Measurements from ENCODE around the gene PXYLP1.
A peak's percentile ranks its signal among the peaks of the same experiment; 100 is the strongest.
"Not testable (repeated sequence)": the region's sequence is repeated elsewhere in the genome, so short reads cannot be mapped to it uniquely, and the experiment has no call there.

Gene PXYLP1, protein sequence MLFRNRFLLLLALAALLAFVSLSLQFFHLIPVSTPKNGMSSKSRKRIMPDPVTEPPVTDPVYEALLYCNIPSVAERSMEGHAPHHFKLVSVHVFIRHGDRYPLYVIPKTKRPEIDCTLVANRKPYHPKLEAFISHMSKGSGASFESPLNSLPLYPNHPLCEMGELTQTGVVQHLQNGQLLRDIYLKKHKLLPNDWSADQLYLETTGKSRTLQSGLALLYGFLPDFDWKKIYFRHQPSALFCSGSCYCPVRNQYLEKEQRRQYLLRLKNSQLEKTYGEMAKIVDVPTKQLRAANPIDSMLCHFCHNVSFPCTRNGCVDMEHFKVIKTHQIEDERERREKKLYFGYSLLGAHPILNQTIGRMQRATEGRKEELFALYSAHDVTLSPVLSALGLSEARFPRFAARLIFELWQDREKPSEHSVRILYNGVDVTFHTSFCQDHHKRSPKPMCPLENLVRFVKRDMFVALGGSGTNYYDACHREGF

DNA sequence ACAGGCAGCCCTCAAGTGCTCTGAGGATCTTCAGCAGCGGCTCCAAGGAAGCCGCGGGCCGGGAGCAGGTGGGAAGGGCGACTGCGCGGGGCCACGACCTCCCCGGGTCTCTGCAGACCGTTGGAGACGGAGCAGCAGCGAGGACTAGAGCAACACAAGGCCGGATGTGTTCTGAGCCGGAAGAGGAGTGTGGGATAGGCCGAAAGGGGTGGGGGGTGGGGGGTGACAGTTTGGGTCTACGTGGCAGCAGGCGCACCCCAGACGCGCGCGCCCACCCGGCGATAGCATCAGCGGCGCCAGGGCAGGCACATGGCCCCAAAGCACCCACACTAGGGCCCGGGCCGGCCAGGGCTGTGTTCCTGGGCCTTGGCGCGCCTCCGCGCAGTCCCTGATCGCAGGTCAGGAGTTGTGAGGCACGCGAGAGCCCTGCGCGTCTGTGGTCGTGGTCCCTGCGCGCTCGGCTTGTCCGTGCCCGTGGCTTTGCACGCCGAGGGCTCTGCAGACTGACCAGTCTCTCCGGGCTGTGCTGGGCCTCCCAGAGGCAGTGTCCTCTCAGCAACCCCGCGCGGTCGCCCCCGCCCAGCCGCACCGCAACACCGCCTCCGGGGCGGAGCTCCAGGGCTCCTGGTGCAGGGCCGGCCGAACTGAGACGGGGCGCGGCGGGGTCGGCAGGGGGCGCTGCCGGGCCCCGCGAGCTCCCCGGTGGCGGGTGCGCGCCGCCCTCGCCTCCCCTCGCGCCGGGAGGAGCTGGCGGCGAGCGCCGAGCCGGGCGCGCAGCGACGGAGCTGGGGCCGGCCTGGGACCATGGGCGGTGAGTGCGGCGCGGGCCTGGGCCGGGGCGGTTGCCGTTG is at the start of gene PXYLP1:
Gene PXYLP1 (plus strand): TSS at position 725 of the 851 bp plus-strand sequence. CDS start 28,351 bp downstream, outside the sequence.
- Histone ChIP-seq H3K4me3 (peak within 1 kb of the TSS; percentile 57 to 84 (median 72)), H3K27ac (peak within 1 kb of the TSS; percentile 60 to 94 (median 82))

DNA sequence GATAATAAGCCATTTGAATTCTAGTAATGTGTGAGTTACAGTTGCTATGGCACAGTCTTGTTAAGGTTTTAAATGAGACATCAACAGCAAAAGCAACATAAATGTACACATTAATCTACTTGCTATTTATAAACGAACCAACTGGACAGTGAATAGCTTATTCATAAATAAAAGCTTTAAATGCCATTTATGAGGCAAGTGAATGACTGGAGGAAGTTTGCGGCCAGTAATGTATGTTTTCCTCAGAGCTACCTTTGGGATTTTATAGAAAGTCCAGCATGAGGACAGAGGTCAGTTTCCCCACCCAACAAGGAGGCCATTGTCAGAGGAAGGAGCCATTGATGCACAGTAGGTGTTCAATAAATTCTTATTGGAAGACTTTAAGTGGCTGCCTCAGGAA is 48.0 kb upstream of the PXYLP1 start:
- Histone ChIP-seq H3K4me3 (no peak overlapping the region), H3K27ac (no peak overlapping the region)

GRCh38 chr3:141184430-141184829 is 47.2 kb upstream of the PXYLP1 start:
- H3K4me3 ChIP-seq = no peak overlapping the region
- no peak overlapping the region for H3K27ac ChIP-seq

DNA sequence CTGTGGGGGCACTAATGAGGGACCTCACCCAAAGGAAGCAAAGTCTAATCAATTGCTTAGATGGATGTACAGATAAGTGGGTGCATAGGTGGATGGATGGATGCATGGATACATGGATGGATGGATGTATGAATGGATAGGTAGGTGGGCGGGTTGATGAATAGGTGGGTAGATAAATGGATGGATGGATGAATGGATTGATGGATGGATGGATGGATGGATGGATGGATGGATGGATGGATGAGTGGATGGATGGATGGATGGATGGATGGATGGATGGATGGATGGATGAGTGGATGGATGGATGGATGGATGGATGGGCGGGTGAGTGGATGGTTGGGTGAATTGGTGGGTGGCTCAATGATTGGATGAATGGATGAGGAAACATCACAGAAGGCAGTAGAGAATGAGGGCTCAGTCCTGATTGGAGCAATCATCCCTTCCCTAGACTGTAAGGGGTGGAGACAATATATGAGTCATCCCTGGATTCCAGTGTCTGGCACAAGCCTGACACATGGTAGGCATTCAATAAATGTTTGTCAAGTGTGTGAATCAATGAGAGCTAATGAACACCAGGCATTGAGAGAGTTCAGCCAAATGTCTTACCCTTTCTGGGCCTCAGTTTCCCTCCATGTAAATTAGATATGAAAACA is 40.4 kb upstream of the PXYLP1 start:
- H3K27ac ChIP-seq = no peak overlapping the region
- H3K4me3 ChIP-seq = no peak overlapping the region

- no peak overlapping the region for H3K27ac ChIP-seq
- H3K4me3 ChIP-seq = no peak overlapping the region
Observed at GRCh38 chr3:141192345-141192744, 39.3 kb upstream of the PXYLP1 start.

- Histone ChIP-seq H3K4me3 (no peak overlapping the region), H3K27ac (no peak overlapping the region)
Observed at GRCh38 chr3:141193066-141193830, 38.4 kb upstream of the PXYLP1 start.

- Histone ChIP-seq H3K27ac (no peak overlapping the region), H3K4me3 (no peak overlapping the region)
Observed at GRCh38 chr3:141201122-141201521, 30.5 kb upstream of the PXYLP1 start.

GRCh38 chr3:141202682-141203081 is 28.9 kb upstream of the PXYLP1 start:
- Histone ChIP-seq H3K27ac (no peak overlapping the region), H3K4me3 (no peak overlapping the region)

- H3K4me3 ChIP-seq = no peak overlapping the region
Observed at GRCh38 chr3:141203866-141204265, 27.8 kb upstream of the PXYLP1 start.

DNA sequence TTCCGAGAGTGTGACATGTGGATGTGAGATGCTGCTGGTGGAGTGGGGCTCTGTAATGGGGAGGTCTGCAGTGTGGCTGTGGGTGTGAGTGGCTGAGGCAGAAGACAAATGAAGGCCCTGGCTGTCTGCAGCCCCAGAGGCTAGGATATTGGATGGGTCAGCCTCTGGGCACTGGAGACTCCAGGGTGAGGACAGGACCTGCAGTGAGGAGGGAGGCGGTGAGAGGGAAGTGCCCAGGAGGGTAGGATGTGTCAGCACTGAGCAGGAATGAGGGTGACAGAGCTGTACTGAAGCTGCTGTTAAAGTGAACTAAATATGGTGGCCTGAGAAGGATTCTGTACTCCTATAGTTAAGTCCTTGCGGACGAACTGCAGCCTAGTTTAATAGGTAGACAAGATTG is 27.3 kb upstream of the PXYLP1 start:
- H3K4me3 ChIP-seq = no peak overlapping the region
- H3K27ac ChIP-seq = no peak overlapping the region

More at GRCh38 chr3:141203866-141204265, 27.8 kb upstream of the PXYLP1 start:
- H3K27ac ChIP-seq = no peak overlapping the region

DNA sequence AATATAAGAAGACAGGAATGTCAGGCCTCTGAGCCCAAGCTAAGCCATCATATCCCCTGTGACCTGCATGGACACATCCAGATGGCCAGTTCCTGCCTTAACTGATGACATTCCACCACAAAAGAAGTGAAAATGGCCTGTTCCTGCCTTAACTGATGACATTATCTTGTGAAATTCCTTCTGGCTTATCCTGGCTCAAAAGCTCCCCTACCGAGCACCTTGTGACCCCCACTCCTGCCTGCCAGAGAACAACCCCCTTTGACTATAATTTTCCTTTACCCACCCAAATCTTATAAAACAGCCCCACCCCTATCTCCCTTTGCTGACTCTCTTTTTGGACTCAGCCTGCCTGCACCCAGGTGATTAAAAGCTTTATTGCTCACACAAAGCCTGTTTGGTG is 20.3 kb upstream of the PXYLP1 start:
- not testable (repeated sequence) for H3K27ac ChIP-seq, H3K4me3 ChIP-seq

DNA sequence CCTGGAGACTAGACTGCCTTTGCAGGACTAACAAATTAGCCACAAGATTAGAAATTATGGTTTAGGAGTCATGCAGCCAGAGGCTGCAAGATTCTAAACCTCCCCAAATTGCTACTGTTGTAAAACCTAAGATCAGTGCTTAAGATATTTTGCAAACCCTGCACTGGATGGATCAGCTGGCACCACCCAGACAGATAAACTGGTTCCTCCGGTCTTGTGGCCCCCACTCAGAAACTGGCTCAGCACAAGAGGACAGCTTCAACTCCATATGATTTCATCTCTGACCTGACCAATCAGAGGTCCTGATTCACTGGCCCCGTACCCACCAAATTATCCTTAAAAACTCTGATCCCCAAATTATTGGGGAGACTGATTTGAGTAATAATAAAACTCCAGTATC is 19.5 kb upstream of the PXYLP1 start:
- Histone ChIP-seq H3K27ac (no peak overlapping the region), H3K4me3 (no peak overlapping the region)

- Histone ChIP-seq H3K27ac (no peak overlapping the region), H3K4me3 (no peak overlapping the region)
Observed at GRCh38 chr3:141212555-141212954, 19.1 kb upstream of the PXYLP1 start.

DNA sequence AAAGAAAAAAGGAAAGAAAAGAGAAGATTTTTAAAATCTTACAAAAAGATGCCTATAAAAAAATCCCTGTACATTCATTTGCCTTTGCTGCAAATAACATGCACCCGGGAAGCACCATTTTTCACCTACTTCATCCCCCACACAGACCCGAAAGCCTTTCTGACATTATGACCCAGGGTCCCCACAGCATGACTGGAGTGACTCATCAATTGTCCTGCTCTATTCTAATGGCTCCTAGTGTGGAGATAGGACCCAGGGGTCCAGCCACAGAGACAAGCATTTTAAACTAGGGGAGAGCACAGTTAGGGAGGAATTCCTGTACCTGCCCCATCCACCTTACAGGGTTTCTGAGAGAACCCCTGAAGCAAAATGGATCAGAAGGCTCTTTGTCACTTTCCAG is 14.7 kb upstream of the PXYLP1 start:
- Histone ChIP-seq H3K27ac (no peak overlapping the region), H3K4me3 (no peak overlapping the region)

DNA sequence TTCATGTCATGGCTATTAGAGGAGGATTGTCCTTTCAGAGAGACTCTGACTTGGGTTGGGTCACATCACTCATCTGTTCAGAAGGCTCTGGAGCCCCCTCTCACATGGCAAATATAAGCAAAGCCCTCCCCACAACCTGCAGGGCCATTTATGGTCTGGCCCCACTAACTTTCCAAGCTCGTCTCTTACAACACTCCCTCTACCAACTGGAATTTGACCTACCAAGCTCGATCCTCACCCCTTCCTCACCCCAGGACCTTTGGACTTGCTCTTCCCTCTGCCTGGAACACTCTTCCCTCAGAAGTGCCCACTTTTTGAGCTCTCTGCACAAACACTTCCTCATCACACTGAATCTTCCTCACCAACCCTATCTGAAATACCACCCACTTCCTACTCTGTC is 14.2 kb upstream of the PXYLP1 start:
- Histone ChIP-seq H3K27ac (no peak overlapping the region), H3K4me3 (no peak overlapping the region)

GRCh38 chr3:141218162-141218835 is 13.3 kb upstream of the PXYLP1 start:
- H3K27ac ChIP-seq = no peak overlapping the region
- H3K4me3 ChIP-seq = no peak overlapping the region

DNA sequence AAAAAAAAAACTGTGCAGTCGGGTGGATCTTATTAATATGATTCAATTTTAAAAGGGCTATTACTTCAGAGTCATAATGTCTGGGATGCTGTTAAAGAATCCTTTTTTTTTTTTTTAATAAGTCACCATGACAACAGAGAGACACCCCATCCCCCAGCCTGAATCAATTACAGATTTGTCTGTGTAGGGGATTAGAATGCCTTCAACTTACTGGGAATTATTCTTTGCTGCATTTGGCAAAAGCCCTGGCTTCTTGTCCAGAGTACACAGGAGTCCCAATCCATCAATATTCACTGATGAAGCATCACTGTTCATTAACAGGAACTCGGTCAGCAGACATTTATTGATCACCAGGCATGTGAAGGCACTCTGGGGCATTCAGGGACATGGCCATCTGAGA is 12.7 kb upstream of the PXYLP1 start:
- no peak overlapping the region for H3K27ac ChIP-seq

GRCh38 chr3:141223673-141224166 is 7.9 kb upstream of the PXYLP1 start:
- no peak overlapping the region for H3K4me3 ChIP-seq
- no peak overlapping the region for H3K27ac ChIP-seq

More for the DNA sequence above, 12.7 kb upstream of the PXYLP1 start:
- no peak overlapping the region for H3K4me3 ChIP-seq

- H3K27ac ChIP-seq = no peak overlapping the region
Observed at GRCh38 chr3:141225939-141226338, 5.7 kb upstream of the PXYLP1 start.

More at GRCh38 chr3:141225939-141226338, 5.7 kb upstream of the PXYLP1 start:
- H3K4me3 ChIP-seq = no peak overlapping the region
